BLaER1 (cell line): ENCODE data around the gene SEC61A2.
A peak's percentile ranks its signal among the peaks of the same experiment; 100 is the strongest.

Experiments used
- H3K27ac ChIP-seq: shearing (Covaris generic); formaldehyde crosslinking; 2 replicates; pipeline ENCODE4 v1.8.1; 2022
- H3K27me3 ChIP-seq: shearing (Covaris generic); formaldehyde crosslinking; 2 replicates; pipeline ENCODE4 v1.8.1; 2022
- H3K36me3 ChIP-seq: shearing (Covaris generic); formaldehyde crosslinking; 2 replicates; pipeline ENCODE4 v1.8.1; 2022
- H3K4me1 ChIP-seq: shearing (Covaris generic); formaldehyde crosslinking; 2 replicates; pipeline ENCODE4 v1.8.1; 2022
- H3K4me2 ChIP-seq: shearing (Covaris generic); formaldehyde crosslinking; 2 replicates; pipeline ENCODE4 v1.8.1; 2022
- H3K4me3 ChIP-seq: shearing (Covaris generic); formaldehyde crosslinking; 2 replicates; pipeline ENCODE4 v1.8.1; 2022
- H3K9ac ChIP-seq: shearing (Covaris generic); formaldehyde crosslinking; 2 replicates; pipeline ENCODE4 v1.8.1; 2022
- H3K9me3 ChIP-seq: shearing (Covaris generic); formaldehyde crosslinking; 2 replicates; pipeline ENCODE4 v1.8.1; 2022
- H4K20me1 ChIP-seq: shearing (Covaris generic); formaldehyde crosslinking; 2 replicates; pipeline ENCODE4 v1.8.1; 2022
- Cebpa-rat ChIP-seq: shearing (Covaris generic); IDR thresholded peaks from 2 replicates; pipeline ENCODE4 v1.8.1; 2022

Gene SEC61A2

GRCh38 chr10:12180221-12180974 lies 50.9 kb downstream of the SEC61A2 start:
- Histone ChIP-seq H3K4me1 (peaks cover 15% of the 10 kb centered on the region), H3K27ac (no peak overlapping the region)

GRCh38 chr10:12181065-12181775 lies 51.7 kb downstream of the SEC61A2 start:
- H3K4me2 ChIP-seq = no peak overlapping the region
- peaks cover 7% of the 10 kb centered on the region; the same call in 1 of the 2 replicates for H4K20me1 ChIP-seq
- H3K36me3 ChIP-seq = peaks cover 86% of the 10 kb centered on the region
- TF ChIP-seq Cebpa-rat = no peak
- H3K27ac ChIP-seq = no peak overlapping the region
- H3K9ac ChIP-seq = no peak overlapping the region
- H3K9me3 ChIP-seq = no peaks in the 10 kb centered on the region
- peaks cover 16% of the 10 kb centered on the region for H3K4me1 ChIP-seq
- H3K4me3 ChIP-seq = no peak overlapping the region
- H3K27me3 ChIP-seq = no peaks in the 10 kb centered on the region

More at GRCh38 chr10:12180221-12180974, 50.9 kb downstream of the SEC61A2 start:
- Histone ChIP-seq H3K9ac (no peak overlapping the region), H3K27me3 (no peaks in the 10 kb centered on the region), H4K20me1 (peaks cover 7% of the 10 kb centered on the region; the same call in 1 of the 2 replicates), H3K36me3 (peaks cover 86% of the 10 kb centered on the region), H3K9me3 (no peaks in the 10 kb centered on the region), H3K4me3 (no peak overlapping the region), H3K4me2 (no peak overlapping the region)
- TF ChIP-seq Cebpa-rat = no peak

GRCh38 chr10:12184165-12184564 lies 54.7 kb downstream of the SEC61A2 start:
- no peaks in the 10 kb centered on the region for H3K27me3 ChIP-seq
- no peak overlapping the region for H3K9ac ChIP-seq
- peaks cover 12% of the 10 kb centered on the region for H4K20me1 ChIP-seq
- no peak overlapping the region for H3K27ac ChIP-seq
- H3K4me2 ChIP-seq = no peak overlapping the region
- no peaks in the 10 kb centered on the region for H3K9me3 ChIP-seq
- H3K4me3 ChIP-seq = no peak overlapping the region
- TF ChIP-seq Cebpa-rat = no peak
- H3K4me1 ChIP-seq = peaks cover 26% of the 10 kb centered on the region
- H3K36me3 ChIP-seq = peaks cover 81% of the 10 kb centered on the region

- Histone ChIP-seq H4K20me1 (peaks cover 12% of the 10 kb centered on the region), H3K27me3 (no peaks in the 10 kb centered on the region), H3K4me2 (peak overlapping the region; percentile 17; the same call in 1 of the 2 replicates), H3K27ac (no peak overlapping the region), H3K9ac (no peak overlapping the region), H3K36me3 (peaks cover 60% of the 10 kb centered on the region), H3K4me1 (peaks cover 37% of the 10 kb centered on the region), H3K4me3 (no peak overlapping the region), H3K9me3 (no peaks in the 10 kb centered on the region)
- TF ChIP-seq Cebpa-rat = no peak
These were observed 56.8 kb downstream of the SEC61A2 start for GRCh38 chr10:12186323-12186722.

- peaks cover 13% of the 10 kb centered on the region for H4K20me1 ChIP-seq
- peaks cover 41% of the 10 kb centered on the region for H3K4me1 ChIP-seq
- no peak overlapping the region for H3K4me3 ChIP-seq
- TF ChIP-seq Cebpa-rat = no peak
- H3K9me3 ChIP-seq = no peaks in the 10 kb centered on the region
- no peak overlapping the region for H3K27ac ChIP-seq
- H3K27me3 ChIP-seq = no peaks in the 10 kb centered on the region
- no peak overlapping the region for H3K9ac ChIP-seq
- H3K36me3 ChIP-seq = peaks cover 54% of the 10 kb centered on the region
- H3K4me2 ChIP-seq = no peak overlapping the region
These were observed 57.9 kb downstream of the SEC61A2 start for GRCh38 chr10:12187321-12187905.

GRCh38 chr10:12188656-12189055 lies 59.2 kb downstream of the SEC61A2 start:
- no peak overlapping the region for H3K4me3 ChIP-seq
- peaks cover 48% of the 10 kb centered on the region for H3K36me3 ChIP-seq
- peaks cover 33% of the 10 kb centered on the region for H3K4me1 ChIP-seq
- H3K27me3 ChIP-seq = no peaks in the 10 kb centered on the region
- no peak overlapping the region for H3K4me2 ChIP-seq
- no peak for TF ChIP-seq Cebpa-rat
- H4K20me1 ChIP-seq = peaks cover 11% of the 10 kb centered on the region
- no peak overlapping the region for H3K27ac ChIP-seq
- no peak overlapping the region for H3K9ac ChIP-seq
- H3K9me3 ChIP-seq = no peaks in the 10 kb centered on the region

- Histone ChIP-seq H3K9ac (no peak overlapping the region), H3K4me1 (peaks cover 41% of the 10 kb centered on the region), H3K36me3 (peaks cover 48% of the 10 kb centered on the region), H3K4me2 (no peak overlapping the region), H3K27me3 (no peaks in the 10 kb centered on the region), H3K9me3 (no peaks in the 10 kb centered on the region), H4K20me1 (peaks cover 19% of the 10 kb centered on the region), H3K27ac (no peak overlapping the region), H3K4me3 (no peak overlapping the region)
- no peak for TF ChIP-seq Cebpa-rat
These were observed 59.9 kb downstream of the SEC61A2 start for GRCh38 chr10:12189426-12189825.

GRCh38 chr10:12191715-12192114 lies 62.2 kb downstream of the SEC61A2 start:
- 0 out of 2 replicates have a peak overlapping the region, but pooled peaks have one; percentile 19 for H3K9ac ChIP-seq
- H3K36me3 ChIP-seq = peaks cover 29% of the 10 kb centered on the region
- no peak for TF ChIP-seq Cebpa-rat
- H3K27ac ChIP-seq = no peak overlapping the region
- peaks cover 40% of the 10 kb centered on the region for H3K4me1 ChIP-seq
- H4K20me1 ChIP-seq = peaks cover 26% of the 10 kb centered on the region
- H3K4me2 ChIP-seq = peak overlapping the region; percentile 42
- H3K27me3 ChIP-seq = no peaks in the 10 kb centered on the region
- no peak overlapping the region for H3K4me3 ChIP-seq
- H3K9me3 ChIP-seq = no peaks in the 10 kb centered on the region

- H4K20me1 ChIP-seq = peaks cover 39% of the 10 kb centered on the region
- no peaks in the 10 kb centered on the region for H3K27me3 ChIP-seq
- H3K4me3 ChIP-seq = no peak overlapping the region
- peaks cover 46% of the 10 kb centered on the region for H3K4me1 ChIP-seq
- no peaks in the 10 kb centered on the region for H3K9me3 ChIP-seq
- TF ChIP-seq Cebpa-rat = no peak
- H3K9ac ChIP-seq = no peak overlapping the region
- H3K4me2 ChIP-seq = no peak overlapping the region
- H3K36me3 ChIP-seq = peaks cover 15% of the 10 kb centered on the region; the same call in 1 of the 2 replicates
- no peak overlapping the region for H3K27ac ChIP-seq
These were observed 63.7 kb downstream of the SEC61A2 start for GRCh38 chr10:12193193-12193592.
